Stimulated activated CD4-positive, alpha-beta T cell treated with anti-CD3 and anti-CD28 coated beads, Interleukin-15, amount 100 ng/mL, for 48 hours (primary cell): ENCODE measurements around the gene CDC37.
"Not testable (repeated sequence)": the region's sequence is repeated elsewhere in the genome, so short reads cannot be mapped to it uniquely, and the experiment has no call there.

ENCODE experiments used
- DNase-seq, 2 donors: peaks; one replicate each; pipeline ENCODE4 v3.0.0-alpha.2; 2020; ENCODE audit warnings: low read depth in 2 of 2

Gene CDC37

GRCh38 chr19:10395003-10395402 lies 8.3 kb downstream of the CDC37 start:
- DNase-seq = no peak

GRCh38 chr19:10393137-10393536 lies 10.2 kb downstream of the CDC37 start:
- no peak for DNase-seq

GRCh38 chr19:10392120-10392519 lies 11.2 kb downstream of the CDC37 start:
- no peak for DNase-seq

- peak in 1 of 2 donors; percentile 52 for DNase-seq
Observed at GRCh38 chr19:10390652-10391286, 12.6 kb downstream of the CDC37 start.

- no peak for DNase-seq
Observed at GRCh38 chr19:10389863-10390262, 13.5 kb downstream of the CDC37 start.

- peak in 1 of 2 donors; percentile 69 for DNase-seq
Observed at GRCh38 chr19:10388957-10389356, 14.4 kb downstream of the CDC37 start.

GRCh38 chr19:10384580-10384979 lies 18.8 kb downstream of the CDC37 start:
- no peak for DNase-seq

GRCh38 chr19:10383223-10383499 lies 20.2 kb downstream of the CDC37 start:
- DNase-seq = not testable (repeated sequence)

- DNase-seq = peak; percentile 92 to 95
Observed at GRCh38 chr19:10380313-10381102, 22.8 kb downstream of the CDC37 start, which contains the start of gene TYK2. TYK2 (minus strand) TSS chr19:10380572; CDS start chr19:10378406, 2,166 bp downstream.

GRCh38 chr19:10379880-10380312 lies 23.4 kb downstream of the CDC37 start:
- no peak for DNase-seq

GRCh38 chr19:10378124-10378523 lies 25.2 kb downstream of the CDC37 start:
- no peak for DNase-seq

GRCh38 chr19:10377140-10377640 lies 26.2 kb downstream of the CDC37 start:
- not testable (repeated sequence) for DNase-seq

- DNase-seq = no peak
Observed at GRCh38 chr19:10374931-10375330, 28.4 kb downstream of the CDC37 start.

- DNase-seq = no peak
Observed at GRCh38 chr19:10372690-10373089, 30.7 kb downstream of the CDC37 start.

- no peak for DNase-seq
Observed at GRCh38 chr19:10368101-10368803, 35.1 kb downstream of the CDC37 start.

- DNase-seq = not testable (repeated sequence)
Observed at GRCh38 chr19:10366950-10367512, 36.3 kb downstream of the CDC37 start.

GRCh38 chr19:10365518-10365917 lies 37.8 kb downstream of the CDC37 start:
- no peak for DNase-seq

GRCh38 chr19:10364644-10365043 lies 38.7 kb downstream of the CDC37 start:
- no peak for DNase-seq

GRCh38 chr19:10363789-10364281 lies 39.5 kb downstream of the CDC37 start:
- no peak for DNase-seq

- DNase-seq = no peak
Observed at GRCh38 chr19:10362259-10362658, 41.1 kb downstream of the CDC37 start.

- DNase-seq = no peak
Observed at GRCh38 chr19:10361569-10362011, 41.8 kb downstream of the CDC37 start.

GRCh38 chr19:10356431-10356830 lies 46.9 kb downstream of the CDC37 start:
- DNase-seq = no peak
